ENCODE data around the gene ADD1.
A peak's percentile ranks its signal among the peaks of the same experiment; 100 is the strongest.

Gene ADD1

DNA sequence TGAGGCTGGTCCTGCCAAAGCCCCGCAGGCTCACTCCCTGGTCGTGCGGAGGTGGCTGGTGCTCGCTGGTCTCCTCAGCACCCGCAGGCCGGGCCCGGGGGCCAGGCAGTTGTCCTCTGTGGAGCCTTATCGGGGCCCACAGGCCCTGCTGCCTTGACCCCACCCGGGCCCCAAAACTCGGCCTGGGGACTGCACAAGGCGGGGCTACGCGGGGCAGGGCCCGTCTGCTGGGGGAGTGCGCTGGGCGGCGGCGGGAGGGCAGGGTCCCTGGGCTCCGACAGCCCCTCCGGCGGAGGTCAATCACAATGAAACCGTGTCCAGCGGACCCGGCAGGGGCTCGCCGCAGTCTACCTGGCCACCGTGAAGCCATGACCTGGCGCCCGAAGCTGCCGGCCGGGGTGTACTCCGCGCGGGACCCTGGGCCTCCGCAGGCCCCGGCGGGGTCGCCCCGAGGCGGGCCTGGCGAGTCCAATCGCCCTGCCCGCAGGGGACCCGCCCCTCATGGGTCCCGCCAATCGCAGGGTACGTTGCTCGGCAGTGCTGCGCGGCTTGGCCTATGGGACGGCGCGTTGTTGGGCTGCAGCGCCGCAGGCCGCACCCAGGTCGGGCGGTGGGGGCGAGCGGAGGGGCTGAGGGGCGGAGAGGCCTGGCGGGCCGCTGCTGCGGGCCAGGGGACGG is at the start of gene ADD1:
TSS of gene ADD1 (plus strand) at position 582 of the 678 bp plus-strand sequence. CDS start 32,072 bp downstream, outside the sequence.
- DNase-seq (ENCODE audit: extremely low read depth, insufficient read length) = peak; percentile 99
- no peaks in the 10 kb centered on the region for H3K36me3 ChIP-seq (ENCODE audit: control insufficient read depth, insufficient read depth, low read length)
- peak within 1 kb of the TSS; percentile 96 for H3K4me3 ChIP-seq (replicated peaks; ENCODE audit: low read depth, low read length)
- TF ChIP-seq CTCF (IDR thresholded peaks at IDR 0.05; ENCODE audit: insufficient read depth, low read length, poor library complexity, severe bottlenecking) = no peak
- H3K27me3 ChIP-seq (replicated peaks; ENCODE audit: control insufficient read depth, insufficient read depth, low read length) = no peaks in the 10 kb centered on the region

GRCh38 chr4:2794486-2795299 is 49.0 kb upstream of the ADD1 start:
- Histone ChIP-seq H3K36me3 (ENCODE audit: control insufficient read depth, insufficient read depth, low read length) (no peaks in the 10 kb centered on the region), H3K4me3 (replicated peaks; ENCODE audit: low read depth, low read length) (no peak overlapping the region), H3K27me3 (replicated peaks; ENCODE audit: control insufficient read depth, insufficient read depth, low read length) (no peaks in the 10 kb centered on the region)
- DNase-seq (ENCODE audit: extremely low read depth, insufficient read length) = peak; percentile 13
- TF ChIP-seq CTCF (IDR thresholded peaks at IDR 0.05; ENCODE audit: insufficient read depth, low read length, poor library complexity, severe bottlenecking) = no peak

- Histone ChIP-seq H3K4me3 (replicated peaks; ENCODE audit: low read depth, low read length) (no peak overlapping the region), H3K27me3 (replicated peaks; ENCODE audit: control insufficient read depth, insufficient read depth, low read length) (no peaks in the 10 kb centered on the region), H3K36me3 (ENCODE audit: control insufficient read depth, insufficient read depth, low read length) (no peaks in the 10 kb centered on the region)
- no peak for TF ChIP-seq CTCF (IDR thresholded peaks at IDR 0.05; ENCODE audit: insufficient read depth, low read length, poor library complexity, severe bottlenecking)
- no peak for DNase-seq (ENCODE audit: extremely low read depth, insufficient read length)
Observed at GRCh38 chr4:2795300-2795892, 48.2 kb upstream of the ADD1 start.

GRCh38 chr4:2795893-2796848 is 47.5 kb upstream of the ADD1 start:
- Histone ChIP-seq H3K36me3 (ENCODE audit: control insufficient read depth, insufficient read depth, low read length) (no peaks in the 10 kb centered on the region), H3K4me3 (replicated peaks; ENCODE audit: low read depth, low read length) (no peak overlapping the region), H3K27me3 (replicated peaks; ENCODE audit: control insufficient read depth, insufficient read depth, low read length) (no peaks in the 10 kb centered on the region)
- peak; percentile 7 for DNase-seq (ENCODE audit: extremely low read depth, insufficient read length)
- TF ChIP-seq CTCF (IDR thresholded peaks at IDR 0.05; ENCODE audit: insufficient read depth, low read length, poor library complexity, severe bottlenecking) = no peak

DNA sequence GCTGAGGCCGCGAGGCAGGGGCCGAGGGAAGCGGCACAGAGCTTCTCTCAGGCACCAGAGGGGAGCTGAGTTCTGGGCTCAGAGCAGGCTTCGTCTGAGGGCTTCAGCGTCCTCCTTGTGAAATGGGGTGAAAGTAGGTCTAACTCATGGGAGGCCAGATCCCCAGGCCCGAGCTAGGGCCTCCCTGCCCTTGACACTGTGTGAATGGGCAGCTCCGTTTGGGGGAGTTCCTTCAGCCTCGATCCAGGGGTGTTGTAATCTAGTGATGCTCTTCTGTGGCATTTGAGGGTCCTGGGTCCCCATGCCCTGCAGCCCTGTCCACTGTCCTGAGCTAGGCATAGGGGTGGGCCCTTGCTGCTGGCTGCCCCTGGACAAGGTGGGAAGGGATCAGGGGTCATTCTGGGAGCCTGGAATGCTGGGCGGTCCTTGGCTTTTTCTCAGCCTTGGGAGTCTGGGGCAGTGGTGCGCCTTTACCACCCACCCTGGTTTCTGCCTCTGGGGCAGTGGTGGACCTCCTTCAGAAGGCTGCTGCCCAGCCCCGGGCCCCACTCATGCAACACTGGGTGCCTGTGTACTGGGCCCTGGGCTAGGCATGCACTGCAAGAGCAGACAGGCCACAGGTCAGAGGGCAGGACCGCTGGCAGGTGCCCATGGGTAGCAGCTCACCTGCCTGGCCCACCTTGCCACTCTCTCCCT is 46.6 kb upstream of the ADD1 start:
- DNase-seq (ENCODE audit: extremely low read depth, insufficient read length) = no peak
- Histone ChIP-seq H3K27me3 (replicated peaks; ENCODE audit: control insufficient read depth, insufficient read depth, low read length) (no peaks in the 10 kb centered on the region), H3K36me3 (ENCODE audit: control insufficient read depth, insufficient read depth, low read length) (no peaks in the 10 kb centered on the region), H3K4me3 (replicated peaks; ENCODE audit: low read depth, low read length) (no peak overlapping the region)
- no peak for TF ChIP-seq CTCF (IDR thresholded peaks at IDR 0.05; ENCODE audit: insufficient read depth, low read length, poor library complexity, severe bottlenecking)
